ENCODE data around the gene TTC23L.
"Not testable (repeated sequence)": the region's sequence is repeated elsewhere in the genome, so short reads cannot be mapped to it uniquely, and the experiment has no call there.

The TTC23L gene

DNA sequence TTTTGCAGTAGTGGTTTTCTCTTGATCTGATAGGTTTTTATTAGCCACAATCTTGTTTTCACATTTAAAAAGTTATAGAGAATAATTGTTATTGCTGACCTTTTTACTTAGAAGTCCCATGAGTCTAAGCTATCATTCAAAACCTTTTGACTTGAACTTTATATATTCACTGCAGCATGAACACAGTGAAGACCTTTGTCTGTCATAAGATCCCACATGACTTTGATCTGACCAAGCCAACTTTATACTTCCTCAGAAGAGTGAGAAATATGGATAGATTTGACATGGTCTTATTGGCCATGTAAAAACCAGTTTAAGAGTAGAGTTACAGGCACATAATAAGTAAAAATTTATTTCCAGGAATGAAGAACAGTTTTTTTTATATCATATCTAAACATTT is 42.3 kb downstream of the TTC23L start:
- no peak for DNase-seq

DNA sequence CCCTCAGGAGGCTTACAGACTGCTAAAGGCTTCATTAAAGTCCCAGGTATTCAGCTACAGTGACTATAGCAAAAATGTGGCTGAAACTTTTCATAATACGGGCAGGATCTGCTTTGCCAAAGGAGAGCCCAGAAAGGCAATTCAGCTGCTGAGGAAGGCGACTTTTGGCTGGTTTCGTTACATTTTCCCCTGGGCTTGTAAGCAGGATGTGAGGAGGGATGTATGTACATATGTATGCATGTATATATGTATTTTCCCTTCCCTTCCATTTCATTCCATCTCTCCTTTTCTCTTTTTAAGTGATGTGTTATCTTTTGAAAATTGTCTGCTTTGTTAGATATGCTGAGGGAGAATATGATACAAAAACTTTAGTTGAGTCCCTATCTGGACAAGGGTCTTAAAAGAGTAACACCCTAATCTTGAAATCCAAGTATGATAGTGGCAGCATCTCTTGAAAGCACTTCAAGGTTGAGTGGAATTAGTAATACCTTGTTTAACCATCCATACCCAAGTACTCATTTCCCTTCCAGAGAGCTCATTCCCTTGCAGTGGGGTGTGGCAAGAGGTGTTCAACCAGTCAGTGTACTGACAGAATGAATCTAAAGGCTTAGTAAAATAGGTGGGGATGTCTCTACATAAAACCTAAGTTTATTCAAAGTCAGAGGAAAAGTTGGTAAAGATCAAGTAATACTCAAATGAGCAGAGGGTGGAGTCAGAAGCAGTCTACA is 47.6 kb downstream of the TTC23L start:
- no peak for DNase-seq

DNA sequence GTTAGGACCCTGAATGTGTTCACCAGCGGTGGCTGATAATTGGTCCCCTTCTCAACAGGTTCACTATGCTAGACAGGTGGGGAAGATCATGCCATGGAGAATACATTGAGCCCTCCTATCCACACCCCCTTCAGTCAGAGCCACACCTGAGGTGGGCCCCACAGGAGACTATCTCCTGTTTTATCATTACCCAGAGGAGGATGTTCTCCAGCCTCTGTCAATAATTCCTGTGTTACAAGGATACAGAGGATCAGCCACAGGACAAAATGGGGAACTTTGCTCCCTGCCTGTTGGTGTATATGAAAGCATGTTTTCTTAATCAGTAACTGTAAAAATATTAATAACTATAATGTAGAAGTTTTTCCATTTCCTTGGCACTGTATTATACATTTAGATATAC is 50.4 kb downstream of the TTC23L start:
- no peak for DNase-seq

DNA sequence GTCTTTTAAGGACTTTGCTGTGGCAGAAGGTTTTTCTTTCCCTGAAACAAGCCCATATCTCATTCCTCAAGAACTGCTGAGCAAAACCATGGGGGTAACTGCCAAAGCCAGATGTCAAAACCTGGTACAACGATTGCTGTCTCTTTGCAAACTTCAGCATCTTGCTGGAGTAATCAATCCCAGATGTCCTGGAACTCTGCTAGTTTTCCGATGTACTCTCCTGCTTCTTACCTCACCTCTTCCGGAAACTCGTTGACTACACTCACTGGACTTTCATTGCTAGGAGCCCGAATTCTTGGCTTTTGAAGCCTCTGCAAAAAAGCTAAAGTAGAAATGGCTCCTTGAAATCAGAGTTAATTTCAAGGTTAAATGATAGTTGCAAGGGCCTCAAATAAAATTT is 53.0 kb downstream of the TTC23L start:
- no peak for DNase-seq

DNA sequence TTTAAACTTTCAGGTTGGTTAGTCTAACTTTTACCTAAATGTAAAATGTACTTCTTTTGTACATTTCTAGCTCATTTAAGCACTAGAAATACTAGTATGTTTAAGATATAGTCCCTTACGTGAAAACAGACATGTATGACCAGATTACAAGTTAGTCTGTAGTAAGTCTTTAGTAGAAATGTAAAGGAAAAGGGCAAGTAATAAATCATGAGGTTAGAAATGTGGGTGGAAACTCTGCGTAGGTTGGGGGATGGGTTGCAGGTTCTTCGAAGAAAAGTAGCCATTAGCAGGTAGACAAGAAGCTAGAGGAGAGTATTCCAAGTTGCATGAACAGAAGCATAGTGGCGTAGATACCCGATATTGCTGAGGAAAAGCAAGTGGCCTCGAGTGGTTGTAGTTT is 53.5 kb downstream of the TTC23L start:
- no peak for DNase-seq

DNA sequence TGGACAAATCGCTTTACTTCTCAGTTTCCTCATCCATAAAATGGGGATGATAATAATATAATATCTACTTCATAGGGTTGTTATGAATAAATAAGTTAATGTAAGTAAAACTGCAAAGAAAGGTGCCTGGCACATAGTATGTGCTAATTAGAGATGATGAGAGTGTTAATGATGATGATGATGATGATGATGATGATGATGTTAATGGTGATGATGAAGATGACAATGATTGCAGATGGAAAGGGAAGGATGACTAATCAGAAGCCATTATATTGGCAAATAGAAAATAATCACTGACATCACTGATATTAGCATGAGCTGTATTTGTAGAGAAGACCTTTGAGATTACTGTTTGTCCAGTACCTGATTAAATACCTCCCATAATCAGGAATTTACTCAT is 55.8 kb downstream of the TTC23L start:
- DNase-seq, result no peak

DNA sequence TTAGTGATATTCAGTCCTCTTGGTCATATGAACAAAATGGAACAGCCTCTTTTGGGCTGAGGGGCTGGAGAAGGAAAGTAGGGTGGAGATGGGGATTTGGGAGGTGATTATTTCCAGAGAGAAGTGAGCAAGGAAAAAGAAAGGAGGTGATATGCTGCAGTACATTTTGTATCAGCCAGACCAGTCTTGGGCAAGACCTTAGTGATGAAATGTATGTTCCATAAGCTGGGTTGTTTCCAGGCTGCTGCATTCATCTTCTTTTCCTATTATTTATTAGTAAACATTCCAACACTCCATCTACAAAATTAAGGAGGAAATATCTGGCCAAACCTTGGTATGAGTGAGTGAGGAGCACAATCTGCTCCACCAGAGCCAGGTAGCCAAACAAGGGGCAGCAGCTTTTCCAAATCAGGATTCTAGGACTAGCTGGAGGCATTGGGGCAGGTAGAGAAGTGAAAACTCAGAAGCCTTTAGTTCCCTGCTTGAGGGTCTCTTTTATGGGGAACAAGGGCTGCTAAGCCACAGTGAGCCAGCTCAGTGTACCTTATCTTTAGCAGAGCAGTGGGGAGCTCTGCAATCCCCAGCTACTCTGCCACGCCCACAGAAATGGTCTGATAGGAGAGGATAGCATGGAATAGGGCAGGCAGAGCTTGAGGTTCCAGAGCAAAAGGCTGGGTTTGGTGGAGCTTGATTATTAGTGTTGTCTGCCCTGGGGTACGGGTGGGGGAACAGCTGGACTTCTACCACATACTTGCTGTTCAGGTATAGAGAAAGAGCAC is 56.9 kb downstream of the TTC23L start:
- no peak for DNase-seq

DNA sequence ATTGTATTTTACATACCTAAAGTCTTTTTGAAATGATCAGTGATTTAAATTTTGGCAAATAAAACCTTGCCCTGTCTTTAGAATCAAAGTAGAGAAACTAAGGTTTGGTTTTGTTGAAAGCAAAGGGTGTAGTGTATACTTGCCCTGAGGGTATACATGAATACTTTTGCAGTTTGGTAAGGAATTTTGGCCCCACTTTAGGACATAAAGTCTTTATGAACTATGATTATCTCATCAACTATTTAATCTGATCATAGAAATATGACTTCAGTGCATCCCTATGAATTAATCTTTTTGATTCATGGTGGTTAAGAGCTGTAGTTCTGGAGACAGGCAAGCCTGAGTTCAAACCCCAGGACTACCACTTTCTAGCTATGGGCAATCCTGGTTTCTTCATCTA is 58.7 kb downstream of the TTC23L start:
- no peak for DNase-seq

DNA sequence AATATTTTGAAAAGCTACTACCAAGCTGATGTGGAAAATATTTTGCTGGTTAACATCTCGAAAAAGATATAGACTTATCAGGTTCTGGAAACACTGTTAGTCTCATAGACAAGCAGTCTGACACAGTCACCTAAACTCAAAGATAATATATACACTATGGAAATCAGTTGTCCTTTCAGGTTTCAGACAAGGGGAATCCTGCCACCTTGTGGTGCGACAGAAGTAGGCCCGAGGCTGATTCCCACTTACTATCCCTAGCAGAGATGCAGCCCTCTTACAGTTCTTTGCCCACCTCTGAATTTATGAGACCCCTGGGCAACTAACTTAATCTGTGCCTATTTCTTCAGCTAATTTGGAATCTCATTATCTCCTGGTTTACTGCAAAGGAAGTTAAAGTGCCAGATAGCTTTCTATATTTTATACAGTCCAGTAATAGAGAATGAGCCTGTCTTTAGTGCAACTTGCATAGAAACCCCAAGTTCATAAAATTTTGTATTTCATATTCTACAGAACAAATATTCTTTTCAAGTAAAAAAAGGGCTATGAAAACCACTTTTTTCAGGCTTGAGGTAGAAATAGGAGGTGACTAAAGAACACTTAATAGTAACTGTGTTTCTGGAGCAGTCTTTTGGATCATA is 59.4 kb downstream of the TTC23L start:
- peak; percentile 93 for DNase-seq

DNA sequence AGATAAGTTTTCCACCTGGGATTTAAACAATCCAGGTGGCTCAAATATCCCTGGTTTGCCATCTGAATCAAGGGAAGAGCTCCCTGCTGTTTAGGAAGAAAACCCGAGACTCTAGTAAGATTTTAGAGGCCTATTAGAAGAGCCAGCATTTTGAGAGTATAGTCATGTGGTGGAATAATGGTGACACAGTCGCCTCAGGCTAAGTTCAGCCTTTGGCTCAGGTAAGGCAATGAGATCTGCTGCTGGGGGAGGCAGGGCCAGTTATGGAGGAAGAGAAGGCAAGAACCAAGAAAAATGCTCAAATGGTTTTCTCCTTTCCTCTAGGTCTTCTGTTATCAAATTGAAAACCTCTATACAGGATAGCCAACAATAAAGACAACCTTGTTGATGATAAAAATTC is 60.1 kb downstream of the TTC23L start:
- DNase-seq, result no peak

DNA sequence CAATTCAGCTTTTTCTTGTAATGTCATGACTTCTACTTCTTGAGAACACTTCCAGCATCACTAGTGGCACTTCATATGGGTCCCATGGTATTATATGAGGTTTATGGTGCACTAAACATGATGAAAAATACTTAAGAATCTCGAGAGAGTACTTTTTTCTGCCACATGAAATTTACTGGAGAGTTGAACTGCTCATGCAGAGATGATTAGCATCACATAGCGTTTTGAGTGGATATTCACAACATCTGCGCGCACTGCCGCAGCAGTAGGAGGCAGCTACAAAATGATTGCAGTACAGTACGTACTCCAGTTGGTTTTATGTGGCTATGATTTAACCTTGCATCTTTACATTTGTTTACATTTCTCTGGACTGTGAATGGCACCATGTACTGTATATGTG is 61.7 kb downstream of the TTC23L start:
- DNase-seq, result no peak

DNA sequence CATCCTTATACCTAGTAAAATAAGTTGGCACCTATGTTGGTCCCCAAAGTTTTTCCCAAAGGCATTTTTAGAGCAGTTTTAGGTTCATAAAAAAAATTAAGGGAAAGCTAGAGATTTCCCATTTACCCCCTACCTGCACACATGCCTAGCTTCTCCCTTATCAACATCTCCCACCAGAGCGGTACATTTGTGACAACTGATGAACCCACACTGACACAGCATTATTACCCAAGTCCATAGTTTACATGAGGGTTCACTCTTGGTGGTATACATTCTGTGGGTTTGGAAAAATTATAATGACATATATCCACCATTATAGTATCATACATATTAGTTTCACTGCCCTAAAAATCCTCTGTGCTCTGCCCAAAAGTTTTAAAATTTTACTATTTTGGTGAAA is 64.3 kb downstream of the TTC23L start:
- DNase-seq, result no peak

DNA sequence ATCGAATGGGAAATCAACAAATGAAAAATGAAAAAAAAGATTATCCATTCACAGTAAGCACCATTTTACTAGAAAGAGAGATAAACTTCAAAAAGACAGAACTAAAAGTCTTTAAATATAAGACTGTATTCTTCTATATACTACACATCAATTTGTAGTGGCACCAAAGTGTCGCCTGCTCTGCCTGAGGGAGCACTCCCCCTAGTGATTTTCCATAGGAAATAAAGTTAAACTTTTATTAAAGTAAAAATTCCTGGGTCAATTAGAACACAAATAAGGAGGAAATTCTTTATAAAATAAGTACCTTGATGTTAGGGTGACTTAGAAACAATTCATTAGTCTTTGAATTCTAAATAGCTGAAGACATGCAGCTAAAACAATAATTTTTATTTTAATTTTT is 66.6 kb downstream of the TTC23L start:
- no peak for DNase-seq

DNA sequence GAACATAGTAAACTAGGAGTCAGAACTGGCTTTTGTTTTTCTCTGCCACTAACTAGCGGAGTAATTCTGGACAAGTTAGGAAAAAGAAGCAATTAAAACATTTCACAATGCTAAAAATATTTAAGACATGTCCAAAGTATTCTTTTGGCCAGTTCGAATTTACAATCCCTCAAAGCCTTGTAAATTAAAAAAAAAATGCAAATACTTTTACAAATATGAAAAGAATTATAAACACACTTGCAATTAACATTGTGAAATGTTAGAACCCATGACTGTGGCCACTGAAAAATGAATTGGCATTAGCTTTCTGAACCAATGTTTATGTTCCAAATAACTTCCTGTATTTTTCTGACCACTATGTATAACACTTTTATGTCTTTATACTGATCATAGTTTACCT is 74.1 kb downstream of the TTC23L start:
- DNase-seq, result no peak

DNA sequence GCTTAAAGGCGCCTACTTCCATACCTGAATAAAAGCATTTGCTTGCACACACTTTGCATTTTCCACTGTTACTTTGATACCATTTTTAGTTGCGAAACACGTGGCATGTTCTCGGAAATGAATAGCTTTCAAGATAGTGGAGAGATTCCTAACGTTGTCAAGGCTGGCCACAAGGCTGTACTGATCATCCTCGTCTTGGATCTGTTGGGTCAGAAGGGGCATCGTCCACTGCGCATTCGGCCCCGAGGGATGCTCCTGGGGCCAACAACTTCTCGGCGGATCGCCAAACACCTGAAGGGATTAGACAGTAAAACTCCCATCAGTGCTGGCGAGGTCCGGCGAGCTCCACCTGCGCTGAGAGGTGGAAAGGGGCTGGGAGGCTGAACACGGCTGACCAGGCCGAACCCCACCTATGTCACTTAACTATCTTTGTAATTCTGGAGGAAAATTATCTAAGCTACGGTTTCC is 75.7 kb downstream of the TTC23L start:
- no peak for DNase-seq

DNA sequence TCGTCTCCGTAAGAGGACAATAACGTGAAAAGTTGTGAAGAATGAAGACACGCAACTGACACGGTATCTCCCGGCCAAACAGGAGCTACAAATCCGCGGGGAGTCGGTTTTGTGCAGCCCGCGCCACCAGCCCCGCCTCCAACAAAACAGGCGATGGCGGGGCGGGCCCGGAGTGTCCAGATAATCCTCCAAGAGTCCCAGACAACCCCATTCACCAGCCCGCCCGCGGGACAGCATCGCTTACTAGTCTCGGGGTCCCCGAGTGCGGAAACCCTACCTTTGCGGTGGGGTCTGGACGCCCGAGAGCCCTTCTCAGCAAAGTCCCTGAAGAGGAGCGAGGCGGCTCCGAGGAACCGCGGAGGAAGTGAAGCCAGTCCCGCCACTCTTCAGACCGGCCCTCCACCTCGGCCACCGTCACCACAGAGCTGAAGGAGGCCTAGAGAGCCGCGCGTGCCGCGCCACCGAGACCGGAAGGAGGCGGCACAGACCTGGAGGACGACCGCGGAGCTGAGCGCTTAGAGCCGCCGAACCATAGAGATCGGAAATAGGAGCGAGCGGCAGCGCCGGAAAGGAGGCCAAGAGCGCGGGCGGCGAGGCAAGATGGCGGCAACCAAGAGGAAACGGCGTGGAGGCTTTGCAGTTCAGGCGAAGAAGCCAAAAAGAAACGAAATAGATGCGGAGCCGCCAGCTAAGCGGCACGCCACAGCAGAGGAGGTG is 76.3 kb downstream of the TTC23L start, which contains the start of the genes BRIX1 and RAD1:
Gene BRIX1 (plus strand): TSS at position 573 of the 717 bp plus-strand sequence. CDS start 28 bp downstream, at position 601.
Gene RAD1 (minus strand): TSS at position 366 of the 717 bp plus-strand sequence. CDS start 612 bp downstream, outside the sequence.
- peak; percentile 100 for DNase-seq

DNA sequence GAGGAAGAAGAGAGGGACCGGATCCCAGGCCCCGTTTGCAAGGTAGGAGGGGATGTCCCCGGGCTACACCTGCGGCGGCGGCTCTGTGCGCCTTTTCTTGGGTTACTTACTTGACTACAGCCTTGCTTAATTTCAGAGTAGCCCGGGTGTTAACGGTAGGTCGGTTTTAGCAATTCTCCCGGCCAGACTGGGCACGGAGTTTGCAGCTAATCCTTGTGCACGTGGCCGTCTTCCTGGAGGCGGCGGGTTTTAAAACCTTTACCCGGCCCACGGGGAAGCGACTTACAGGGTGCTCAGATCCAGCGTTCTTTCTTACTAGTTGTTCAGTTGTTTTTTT is 76.9 kb downstream of the TTC23L start:
- no peak for DNase-seq

DNA sequence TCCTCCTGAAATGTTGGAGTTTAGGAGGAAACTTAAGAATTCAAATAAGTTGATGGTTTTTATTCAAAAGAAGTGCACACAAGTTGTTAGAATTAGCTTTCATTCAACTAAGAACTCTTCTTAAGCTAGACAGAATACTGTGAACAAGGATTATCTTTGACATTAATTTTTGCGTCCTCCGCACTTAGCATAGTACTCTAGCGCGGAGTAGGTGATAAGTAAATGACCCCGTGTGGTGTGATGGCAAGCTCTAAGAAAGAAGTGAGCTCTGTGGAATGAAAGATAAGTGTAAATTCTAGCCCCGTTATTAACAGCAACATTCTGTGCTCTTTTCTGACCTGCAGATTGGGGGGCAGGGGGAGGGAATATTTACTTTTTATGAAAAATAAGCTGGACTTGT is 77.6 kb downstream of the TTC23L start:
- DNase-seq, result no peak

DNA sequence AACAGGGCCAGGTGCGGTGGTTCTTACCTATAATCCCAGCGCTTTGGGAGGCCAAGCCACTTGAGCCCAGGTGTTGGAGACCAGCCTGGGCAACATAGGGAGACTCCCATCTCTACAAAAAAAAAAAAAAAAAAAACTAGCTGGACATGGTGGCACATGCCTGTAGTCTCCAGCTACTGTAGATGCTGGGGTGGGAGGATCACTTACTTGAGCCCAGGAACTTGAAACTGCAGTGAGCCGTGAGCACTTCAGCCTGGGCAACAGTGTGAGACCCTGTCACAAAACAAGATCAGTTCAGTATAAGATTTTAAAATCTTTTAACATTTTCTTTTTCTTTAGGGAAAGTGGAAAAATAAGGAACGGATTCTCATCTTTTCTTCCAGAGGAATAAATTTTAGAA is 79.1 kb downstream of the TTC23L start:
- no peak for DNase-seq

DNA sequence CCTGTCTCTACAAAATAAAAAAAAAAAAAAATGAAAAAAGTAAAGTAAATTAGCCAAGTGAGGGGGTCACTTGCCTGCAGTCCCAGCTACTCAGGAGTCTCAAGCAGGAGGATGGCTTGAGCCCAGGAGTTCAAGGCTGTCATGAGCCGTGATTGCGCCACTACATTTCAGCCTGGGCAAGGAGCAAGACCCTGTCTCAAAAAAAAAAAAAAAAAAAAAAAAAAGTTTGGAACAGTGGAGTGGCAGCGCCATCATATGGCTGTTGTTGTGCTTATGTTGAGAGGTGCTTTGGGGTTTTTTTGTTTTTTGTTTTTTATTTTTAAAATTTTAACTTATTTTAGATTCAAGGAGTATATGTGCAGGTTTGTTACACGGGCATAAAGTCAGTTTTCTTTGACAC is 80.1 kb downstream of the TTC23L start:
- DNase-seq, result no peak

DNA sequence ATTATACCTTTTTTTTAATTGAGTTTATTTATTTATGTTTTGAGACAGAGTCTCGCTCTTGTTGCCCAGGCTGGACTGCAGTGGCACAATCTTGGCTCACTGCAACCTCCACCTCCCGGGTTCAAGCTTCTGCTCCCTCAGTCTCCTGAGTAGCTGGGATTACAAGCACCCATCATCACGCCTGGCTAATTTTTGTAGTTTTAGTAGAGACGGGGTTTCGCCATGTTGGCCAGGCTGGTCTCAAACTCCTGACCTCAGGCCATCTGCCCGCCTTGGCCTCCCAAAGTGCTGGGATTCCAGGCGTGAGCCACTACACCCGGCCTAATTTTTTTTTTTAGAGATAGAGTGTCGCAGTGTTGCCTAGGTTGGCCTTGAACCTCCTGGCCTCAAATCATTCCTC is 84.3 kb downstream of the TTC23L start:
- not testable (repeated sequence) for DNase-seq

DNA sequence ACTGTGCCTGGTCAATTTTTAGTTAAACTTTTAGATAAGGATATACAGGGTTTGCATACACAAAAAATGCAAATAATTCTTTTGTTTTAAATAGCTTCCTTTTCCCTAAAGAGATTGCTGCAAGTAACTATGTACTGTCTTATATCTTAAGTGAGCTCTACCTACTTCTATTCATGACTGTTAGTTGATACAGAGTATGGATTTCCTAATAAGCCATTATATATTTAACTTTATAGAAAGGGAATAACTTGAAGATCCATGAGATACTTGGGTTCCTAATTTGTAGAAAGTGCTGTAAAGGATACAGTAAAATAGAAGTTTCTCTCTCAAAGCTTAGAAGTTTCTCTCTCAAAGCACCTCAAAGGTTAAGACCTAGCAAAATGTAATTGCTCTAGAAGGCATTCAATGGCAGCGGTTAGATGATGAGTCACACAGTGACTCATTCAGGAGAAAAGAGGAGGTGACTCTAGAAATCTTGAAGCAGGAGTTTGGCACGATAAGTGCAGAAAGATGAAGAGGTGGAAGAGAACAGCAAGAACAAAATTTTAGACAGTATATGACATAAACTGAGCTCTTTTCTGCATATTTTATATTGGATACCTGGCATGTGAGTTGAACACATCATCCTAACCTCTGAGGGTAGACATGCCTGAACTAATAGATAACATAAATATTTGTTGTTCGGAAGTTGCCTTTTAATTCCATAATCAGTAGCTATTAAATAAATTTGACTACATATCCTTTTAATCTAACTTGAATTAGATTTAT is 84.9 kb downstream of the TTC23L start:
- DNase-seq, result no peak

DNA sequence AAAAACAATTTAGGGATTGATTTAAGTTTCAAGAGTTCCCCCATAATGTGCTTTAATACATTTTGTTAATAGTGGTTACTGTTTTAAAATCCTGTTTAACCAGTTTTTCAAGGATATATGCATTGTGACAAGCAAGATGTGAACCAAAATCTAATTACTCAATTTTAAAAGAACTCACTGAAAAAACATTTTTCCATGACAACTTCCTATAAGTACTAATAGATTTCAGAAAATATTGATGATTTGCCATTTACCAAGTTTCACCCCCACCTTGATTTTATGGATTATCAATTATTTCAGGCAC is 85.5 kb downstream of the TTC23L start:
- DNase-seq, result no peak
